HG03342 (cell line): ENCODE data around the gene TMEM117.
A peak's percentile ranks its signal among the peaks of the same experiment; 100 is the strongest.

Experiments
- ATAC-seq: cut with Tn5 transposase; IDR thresholded peaks from one replicate; pipeline ENCODE4 v1.9.1; 2021; ENCODE audit warnings: mild to moderate bottlenecking, moderate library complexity; ENCODE audit not compliant: unreplicated experiment

TMEM117 gene

GRCh38 chr12:44076871-44077270 is 241.0 kb downstream of the TMEM117 start:
- no peak for ATAC-seq

DNA sequence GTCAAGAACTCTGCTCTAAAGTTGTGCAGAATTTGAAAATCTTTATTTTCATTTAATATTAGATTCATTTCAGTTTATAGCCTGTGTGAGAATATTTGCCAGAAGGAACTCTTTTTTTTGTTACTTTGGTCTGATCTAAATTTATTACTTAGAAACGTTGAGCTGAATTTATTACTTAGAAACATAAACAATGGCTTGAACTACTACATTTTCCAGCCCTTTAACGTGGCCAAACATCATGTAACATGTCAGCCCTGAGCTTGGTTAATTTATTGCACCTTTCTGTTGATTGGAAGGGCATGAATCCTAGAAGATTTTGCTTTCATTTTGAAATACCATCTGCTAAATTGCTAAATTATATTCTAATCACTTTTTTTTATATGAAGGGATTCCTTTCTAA is 241.4 kb downstream of the TMEM117 start:
- ATAC-seq, result no peak

GRCh38 chr12:44078273-44078672 is 242.4 kb downstream of the TMEM117 start:
- no peak for ATAC-seq

DNA sequence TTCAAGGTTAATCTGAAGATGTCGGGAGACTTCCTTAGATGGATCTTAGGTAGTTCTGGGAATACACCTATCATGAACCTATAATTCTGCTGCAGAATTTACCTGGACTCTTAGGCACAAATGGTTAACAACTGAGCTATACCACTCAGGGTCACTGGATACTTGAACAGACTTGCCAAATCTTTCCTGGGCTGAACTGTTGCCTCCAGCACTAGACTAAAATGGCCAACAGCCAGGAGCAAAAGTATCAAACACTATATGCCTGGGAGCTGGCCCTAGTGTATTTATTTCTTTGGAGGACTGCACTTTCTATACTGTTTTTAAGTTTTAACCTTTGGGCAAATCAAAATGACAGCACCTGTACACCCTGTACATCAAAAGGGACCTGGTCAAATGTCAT is 252.8 kb downstream of the TMEM117 start:
- no peak for ATAC-seq

GRCh38 chr12:44091948-44092606 is 256.2 kb downstream of the TMEM117 start:
- ATAC-seq, result no peak

GRCh38 chr12:44098786-44099185 is 262.9 kb downstream of the TMEM117 start:
- ATAC-seq, result no peak

DNA sequence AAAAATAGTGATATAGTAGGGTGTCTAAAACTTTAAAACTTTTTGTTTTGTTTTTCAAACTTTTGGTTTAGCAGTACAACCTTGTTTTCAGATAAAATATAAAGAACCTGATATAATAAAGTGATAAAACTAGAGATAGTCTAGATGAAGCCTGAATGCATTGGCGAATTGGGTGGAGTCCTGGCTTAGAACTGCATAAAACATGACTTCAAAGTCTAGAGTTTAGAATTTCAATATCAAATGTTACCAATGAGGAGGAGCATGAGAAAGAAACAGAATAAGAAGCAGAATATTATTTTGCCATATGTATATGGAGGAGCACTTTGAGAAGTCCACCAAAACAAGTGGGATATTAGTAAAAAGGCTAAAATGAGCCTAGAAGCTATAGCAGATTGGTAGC is 263.6 kb downstream of the TMEM117 start:
- ATAC-seq, result no peak

GRCh38 chr12:44100264-44100663 is 264.4 kb downstream of the TMEM117 start:
- no peak for ATAC-seq

GRCh38 chr12:44101475-44101874 is 265.6 kb downstream of the TMEM117 start:
- no peak for ATAC-seq

GRCh38 chr12:44114906-44115305 is 279.0 kb downstream of the TMEM117 start:
- no peak for ATAC-seq

DNA sequence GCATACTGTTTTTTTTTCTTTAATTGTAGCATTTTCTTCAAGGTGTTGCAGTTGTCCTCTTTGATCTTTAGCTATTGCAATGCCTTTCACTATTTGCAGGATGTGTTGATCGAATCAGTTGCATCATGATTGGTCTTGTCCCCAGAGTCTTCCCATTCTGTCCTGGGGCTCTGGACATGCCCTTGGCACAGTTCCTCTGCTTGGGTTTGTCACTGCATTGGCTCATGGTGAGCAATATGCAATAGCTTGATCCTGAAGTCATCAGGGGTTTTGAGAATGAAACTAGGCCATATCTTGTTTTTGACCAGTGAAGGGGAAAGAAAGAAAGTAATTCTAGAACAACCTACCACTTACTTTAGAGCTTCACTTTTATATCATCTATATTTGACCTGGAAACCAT is 281.5 kb downstream of the TMEM117 start:
- no peak for ATAC-seq

DNA sequence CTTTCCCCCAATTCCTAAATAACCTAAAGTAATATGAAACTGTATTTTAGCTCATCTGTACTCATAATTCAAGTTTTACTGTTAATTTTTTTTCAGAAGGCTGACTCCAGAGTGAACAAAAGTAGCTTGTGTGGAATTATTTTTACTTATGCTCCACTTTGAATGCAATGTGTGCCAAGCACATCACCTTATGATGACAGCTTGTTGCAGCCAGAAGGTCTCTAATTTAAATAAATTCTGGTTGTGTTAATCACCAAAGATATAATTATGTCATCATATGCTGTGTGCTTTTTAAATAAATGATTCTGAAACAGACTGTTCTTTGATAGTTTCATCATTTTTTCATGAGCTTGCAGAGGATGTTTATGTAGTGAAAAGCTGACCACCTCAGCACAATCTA is 283.1 kb downstream of the TMEM117 start:
- no peak for ATAC-seq

DNA sequence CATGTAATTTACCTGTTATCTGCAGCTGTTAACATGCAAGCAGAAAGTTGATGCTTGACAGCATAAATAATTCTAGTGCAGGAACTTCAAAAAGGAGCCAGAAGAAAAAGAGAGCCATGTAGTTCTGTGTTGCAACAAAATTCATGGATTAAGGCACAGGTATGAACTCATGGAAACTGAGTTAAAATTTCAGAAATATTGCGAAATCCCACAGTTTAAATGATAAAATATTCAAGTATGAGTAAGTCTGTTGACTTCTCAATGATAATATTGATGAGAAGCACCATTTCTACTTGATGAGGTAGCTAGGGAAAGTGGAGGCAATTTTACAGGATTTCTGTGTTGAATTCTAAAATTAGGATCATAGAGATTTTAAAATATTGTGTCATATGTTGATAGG is 290.9 kb downstream of the TMEM117 start:
- ATAC-seq, result no peak

- ATAC-seq, result no peak
Measured at GRCh38 chr12:44127966-44128710, 292.3 kb downstream of the TMEM117 start.

DNA sequence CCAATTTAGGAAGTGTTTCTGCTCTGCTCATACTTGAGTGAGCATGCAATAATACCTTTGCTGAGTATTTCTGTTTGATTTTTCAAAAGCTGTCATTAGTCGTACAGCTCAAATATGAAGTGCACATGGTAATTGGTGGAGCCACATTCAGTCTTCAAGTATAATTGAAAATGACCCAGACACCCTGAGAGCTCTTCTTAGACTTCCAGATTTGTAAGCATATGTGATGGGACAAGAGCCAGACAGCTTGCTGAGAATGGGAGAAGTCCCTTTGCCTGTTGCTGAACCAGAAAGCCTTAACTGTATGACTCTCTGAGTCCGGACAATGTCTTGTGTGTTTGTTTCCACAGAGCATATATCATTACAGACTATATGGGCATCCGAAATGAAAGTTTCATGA is 307.3 kb downstream of the TMEM117 start:
- ATAC-seq, result no peak

DNA sequence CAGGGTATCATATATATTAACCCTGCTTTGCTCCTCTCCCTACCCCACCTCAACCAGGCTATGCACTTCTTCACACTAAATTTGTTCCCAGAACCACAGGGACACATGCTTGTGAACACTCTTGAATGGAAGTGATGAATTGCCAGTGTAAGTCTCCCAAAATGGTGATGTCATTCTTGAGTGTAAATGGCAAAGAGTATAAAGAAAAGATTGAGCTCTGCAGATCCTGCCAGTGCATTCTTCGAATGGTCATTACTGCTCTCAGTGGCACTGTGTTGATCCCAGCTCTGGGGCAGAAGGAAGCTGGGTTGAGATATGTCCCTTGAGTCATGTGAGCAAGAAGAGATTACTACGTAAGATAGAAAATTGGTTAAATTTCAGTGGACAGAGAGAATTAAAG is 313.1 kb downstream of the TMEM117 start:
- no peak for ATAC-seq

DNA sequence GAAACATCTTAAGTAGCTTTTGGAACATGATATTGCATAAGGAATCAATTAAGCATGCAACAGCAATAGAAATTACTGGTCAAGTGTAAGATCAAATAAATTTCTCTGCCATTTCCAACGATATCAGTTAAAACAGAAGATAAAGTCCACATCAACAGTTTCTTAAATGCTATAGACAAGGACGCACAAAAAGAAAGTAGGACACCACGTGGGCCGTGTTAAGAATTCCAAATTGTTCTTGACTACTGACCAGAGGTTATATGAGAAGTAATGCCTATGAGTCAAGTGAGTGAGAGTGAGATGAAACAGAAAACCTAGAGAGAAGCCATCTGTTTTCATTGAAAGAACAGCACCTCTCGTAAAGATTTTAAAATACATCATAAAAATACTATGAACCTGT is 318.2 kb downstream of the TMEM117 start:
- ATAC-seq, result no peak

DNA sequence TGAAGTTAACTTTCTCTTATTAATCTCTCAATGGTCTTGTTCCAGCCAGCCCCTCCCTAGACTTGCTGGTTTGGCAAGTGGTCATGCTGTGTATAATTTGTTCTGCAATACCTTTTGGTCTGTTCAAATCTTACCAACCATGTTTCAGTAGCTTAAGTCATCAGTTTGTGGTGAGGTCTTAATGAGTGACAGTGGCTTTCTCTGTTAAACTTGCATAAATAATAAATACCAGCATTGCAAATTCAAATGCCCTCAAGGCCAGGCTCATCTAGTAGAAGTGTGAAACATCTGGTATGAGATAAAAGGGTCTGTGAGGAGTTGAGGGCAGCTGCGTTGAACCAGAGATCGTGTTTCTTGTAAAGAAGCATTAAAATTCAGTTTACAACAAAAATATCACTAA is 319.5 kb downstream of the TMEM117 start:
- ATAC-seq, result no peak

GRCh38 chr12:44157359-44157758 is 321.5 kb downstream of the TMEM117 start:
- ATAC-seq, result peak; percentile 86

- no peak for ATAC-seq
Measured at GRCh38 chr12:44158746-44159145, 322.9 kb downstream of the TMEM117 start.

- ATAC-seq, result no peak
Measured at GRCh38 chr12:44159216-44159615, 323.3 kb downstream of the TMEM117 start.

- ATAC-seq, result no peak
Measured at GRCh38 chr12:44159862-44160261, 324.0 kb downstream of the TMEM117 start.

GRCh38 chr12:44162961-44163360 is 327.1 kb downstream of the TMEM117 start:
- no peak for ATAC-seq
